ENCODE data around the gene TICRR. TPM values are rescaled to one million over a fixed set of nuclear protein-coding genes. Genes with fewer than 3 reads are reported as not detected.

TICRR gene
- total RNA-seq, 1 experiment from 2014 or later, result 24.1 TPM

DNA sequence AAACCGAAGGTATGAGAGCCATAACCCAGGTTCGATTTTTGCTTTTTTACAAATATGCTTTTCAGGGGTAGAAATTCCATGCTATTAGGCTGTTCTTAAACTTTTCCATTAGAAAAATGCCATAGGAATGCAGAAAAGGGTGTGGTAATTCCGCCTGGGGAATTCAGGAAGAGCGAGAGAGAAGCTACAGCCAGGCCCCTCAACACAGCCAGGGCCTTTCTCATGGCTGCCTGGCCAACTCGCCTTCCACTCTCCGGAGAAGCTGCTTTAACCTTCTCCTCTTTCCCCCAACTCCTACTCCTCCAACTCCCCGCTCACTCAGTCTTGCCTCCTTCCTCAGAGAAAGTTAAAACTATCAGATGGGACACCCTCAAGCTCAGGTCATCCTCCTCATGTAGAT lies 9.1 kb upstream of the TICRR start:
- POLR2A ChIA-PET, result interaction anchor here (2.0 kb wide), 1 partner anchor 9 kb away, joined by 10 read pairs; the partner anchor contains the start of gene TICRR
- peak overlapping the region; percentile 27 for H3K27ac Mint-ChIP-seq (ENCODE audit: unreplicated experiment)

DNA sequence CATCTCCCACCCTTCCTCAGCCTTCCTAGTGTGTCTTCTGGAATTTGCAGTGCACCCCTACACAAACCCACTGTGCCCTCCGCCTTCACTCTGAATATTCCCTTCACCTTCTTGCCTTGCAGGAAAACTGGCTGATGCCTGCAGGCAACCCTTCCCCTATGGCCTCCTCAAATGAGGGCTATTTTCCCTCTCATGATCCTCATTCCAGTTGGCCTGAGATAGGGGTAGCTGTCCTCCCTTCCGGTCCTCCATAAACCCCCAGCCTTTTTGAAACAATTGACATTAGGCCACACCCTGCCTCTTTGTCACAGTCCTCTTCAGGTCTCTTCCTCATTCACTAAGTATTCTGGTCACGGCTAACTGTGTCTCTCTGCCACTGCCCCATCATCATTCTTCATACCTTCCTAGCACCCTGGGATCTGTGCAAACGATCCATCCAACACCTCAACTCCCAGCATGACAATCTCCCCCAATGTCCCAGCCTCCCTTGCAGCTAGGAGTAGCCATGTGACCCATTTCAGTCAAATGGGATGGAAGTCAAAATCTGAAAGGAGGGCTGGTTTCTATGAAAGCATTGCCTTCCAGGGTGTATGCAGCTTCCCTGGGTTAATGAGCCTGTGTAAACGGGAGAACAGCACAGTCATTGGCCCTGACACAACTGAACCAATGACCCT lies 8.5 kb upstream of the TICRR start:
- Histone ChIP-seq H3K9me3 (0 out of 2 replicates have a peak, but pooled peaks cover 3% of the 10 kb centered on the region), H3K4me3 (ENCODE audit: low read depth, low read length) (no peak overlapping the region), H3K4me1 (peaks cover 8% of the 10 kb centered on the region; the same call in 1 of the 2 replicates), H3K27me3 (replicated peaks; ENCODE audit: control insufficient read depth, insufficient read depth, low read length) (no peaks in the 10 kb centered on the region), H3K36me3 (ENCODE audit: control insufficient read depth, insufficient read depth, low read length) (no peaks in the 10 kb centered on the region)
- no peaks in the 10 kb centered on the region for H3K36me3 Mint-ChIP-seq (ENCODE audit: insufficient read depth, unreplicated experiment)
- H3K9me3 Mint-ChIP-seq (ENCODE audit: unreplicated experiment), result peaks cover 13% of the 10 kb centered on the region
- peaks cover under 1% of the 10 kb centered on the region for H3K27me3 Mint-ChIP-seq (ENCODE audit: insufficient read depth, unreplicated experiment)
- DNase-seq, result no peak
- POLR2A ChIA-PET, result interaction anchor here (2.0 kb wide), 1 partner anchor 8 kb away, joined by 10 read pairs; the partner anchor contains the start of gene TICRR
- H3K4me1 Mint-ChIP-seq (ENCODE audit: low read depth, unreplicated experiment), result peaks cover 10% of the 10 kb centered on the region
- no peak overlapping the region for H3K4me3 Mint-ChIP-seq (ENCODE audit: unreplicated experiment)
- intact Hi-C loops (cut with micrococcal nuclease; ENCODE audit: unreplicated experiment), result no loop called here
- CTCF ChIA-PET, result no interaction called here
- TF ChIP-seq CTCF (IDR thresholded peaks at IDR 0.05; ENCODE audit: insufficient read depth in 1 of 2, low read depth in 1 of 2, low read length in 1 of 2, severe bottlenecking in 1 of 2, unreplicated experiment in 1 of 2), result no peak
- H3K27ac Mint-ChIP-seq (ENCODE audit: unreplicated experiment), result peak overlapping the region; percentile 27
- no TSS peak for BruUV-seq (replicated peaks)

More for the DNA sequence above, 9.1 kb upstream of the TICRR start:
- Histone ChIP-seq H3K27me3 (replicated peaks; ENCODE audit: control insufficient read depth, insufficient read depth, low read length) (no peaks in the 10 kb centered on the region), H3K4me3 (ENCODE audit: low read depth, low read length) (no peak overlapping the region), H3K4me1 (peaks cover 8% of the 10 kb centered on the region; the same call in 1 of the 2 replicates), H3K9me3 (0 out of 2 replicates have a peak, but pooled peaks cover 3% of the 10 kb centered on the region), H3K36me3 (ENCODE audit: control insufficient read depth, insufficient read depth, low read length) (no peaks in the 10 kb centered on the region)
- Mint-ChIP-seq H3K9me3 (ENCODE audit: unreplicated experiment) (peaks cover 13% of the 10 kb centered on the region), H3K27me3 (ENCODE audit: insufficient read depth, unreplicated experiment) (no peaks in the 10 kb centered on the region), H3K4me1 (ENCODE audit: low read depth, unreplicated experiment) (peaks cover 10% of the 10 kb centered on the region), H3K36me3 (ENCODE audit: insufficient read depth, unreplicated experiment) (no peaks in the 10 kb centered on the region), H3K4me3 (ENCODE audit: unreplicated experiment) (no peak overlapping the region)
- intact Hi-C loops (cut with micrococcal nuclease; ENCODE audit: unreplicated experiment), result no loop called here
- DNase-seq, result peak in 1 of 2 experiments; percentile 6
- BruUV-seq (replicated peaks), result no TSS peak
- CTCF ChIA-PET, result no interaction called here
- no peak for TF ChIP-seq CTCF (IDR thresholded peaks at IDR 0.05; ENCODE audit: insufficient read depth in 1 of 2, low read depth in 1 of 2, low read length in 1 of 2, severe bottlenecking in 1 of 2, unreplicated experiment in 1 of 2)

GRCh38 chr15:89569090-89569745 lies 6.1 kb upstream of the TICRR start:
- CTCF ChIA-PET, result no interaction called here

More at GRCh38 chr15:89569090-89569745, 6.1 kb upstream of the TICRR start:
- Histone ChIP-seq H3K9me3 (0 out of 2 replicates have a peak, but pooled peaks cover 3% of the 10 kb centered on the region), H3K36me3 (ENCODE audit: control insufficient read depth, insufficient read depth, low read length) (no peaks in the 10 kb centered on the region), H3K27me3 (replicated peaks; ENCODE audit: control insufficient read depth, insufficient read depth, low read length) (no peaks in the 10 kb centered on the region), H3K4me3 (ENCODE audit: low read depth, low read length) (no peak overlapping the region), H3K4me1 (peaks cover 8% of the 10 kb centered on the region; the same call in 1 of the 2 replicates)
- Mint-ChIP-seq H3K36me3 (ENCODE audit: insufficient read depth, unreplicated experiment) (no peaks in the 10 kb centered on the region), H3K4me1 (ENCODE audit: low read depth, unreplicated experiment) (peaks cover 10% of the 10 kb centered on the region), H3K4me3 (ENCODE audit: unreplicated experiment) (no peak overlapping the region), H3K27ac (ENCODE audit: unreplicated experiment) (no peak overlapping the region), H3K27me3 (ENCODE audit: insufficient read depth, unreplicated experiment) (peaks cover 3% of the 10 kb centered on the region), H3K9me3 (ENCODE audit: unreplicated experiment) (peaks cover 13% of the 10 kb centered on the region)
- DNase-seq, result no peak
- no peak for TF ChIP-seq CTCF (IDR thresholded peaks at IDR 0.05; ENCODE audit: insufficient read depth in 1 of 2, low read depth in 1 of 2, low read length in 1 of 2, severe bottlenecking in 1 of 2, unreplicated experiment in 1 of 2)
- no TSS peak for BruUV-seq (replicated peaks)
- intact Hi-C loops (cut with micrococcal nuclease; ENCODE audit: unreplicated experiment), result no loop called here
- POLR2A ChIA-PET, result no interaction called here

Measured in Caco-2 (cell line).